Progenitor cell of endocrine pancreas (in vitro differentiated cells): ENCODE data around the gene TMEM229B. TPM values are rescaled to one million over a fixed set of nuclear protein-coding genes. Genes with fewer than 3 reads are reported as not detected.

Experiments
- DNase-seq: peaks from one replicate; pipeline ENCODE4 v3.0.0; 2021; ENCODE audit warnings: low spot score; ENCODE audit not compliant: unreplicated experiment
- H3K27ac Mint-ChIP-seq: 2 replicates; pipeline ENCODE4 v1.8.0; 2021; ENCODE audit warnings: mild to moderate bottlenecking, moderate library complexity, mixed read lengths
- H3K27me3 Mint-ChIP-seq: 2 replicates; pipeline ENCODE4 v1.8.0; 2021; ENCODE audit warnings: mixed read lengths
- H3K36me3 Mint-ChIP-seq: 2 replicates; pipeline ENCODE4 v1.8.0; 2022; ENCODE audit warnings: mixed read lengths; ENCODE audit not compliant: insufficient read depth
- H3K4me1 Mint-ChIP-seq: 2 replicates; pipeline ENCODE4 v1.8.0; 2021; ENCODE audit warnings: low read depth, mixed read lengths
- H3K4me3 Mint-ChIP-seq: 2 replicates; pipeline ENCODE4 v1.8.0; 2021; ENCODE audit warnings: low read depth, mild to moderate bottlenecking, moderate library complexity, mixed read lengths
- H3K9me3 Mint-ChIP-seq: 2 replicates; pipeline ENCODE4 v1.8.0; 2021; ENCODE audit warnings: low read depth, mixed read lengths
- CTCF ChIP-seq: fragments of 200-600 bp; sonication (generic); IDR thresholded peaks from one replicate; pipeline ENCODE4 v1.5.0; 2021; ENCODE audit warnings: antibody characterized with exemption, mild to moderate bottlenecking; ENCODE audit not compliant: unreplicated experiment
- microRNA-seq: library from miRNA; unstranded; fragments of <30 nt; microRNA quantifications from one replicate; pipeline ENCODE4 v1.1.0, GENCODE V29; 2020; ENCODE audit warnings: borderline number of aligned reads; ENCODE audit not compliant: unreplicated experiment
- total RNA-seq: library from RNA; stranded (reverse); gene quantifications from 2 replicates; pipeline ENCODE4 v1.2.1, GENCODE V29; 2021

Gene TMEM229B
- total RNA-seq, 1 donor from 2014 or later: 1.7 TPM

GRCh38 chr14:67423424-67423823 is 65.1 kb downstream of the TMEM229B start:
- H3K27me3 Mint-ChIP-seq: no peaks in the 10 kb centered on the region
- TF ChIP-seq CTCF: no peak
- H3K27ac Mint-ChIP-seq: no peak overlapping the region
- H3K36me3 Mint-ChIP-seq: no peaks in the 10 kb centered on the region
- H3K4me3 Mint-ChIP-seq: no peak overlapping the region
- H3K9me3 Mint-ChIP-seq: no peaks in the 10 kb centered on the region
- no peak for DNase-seq
- H3K4me1 Mint-ChIP-seq: peaks cover 7% of the 10 kb centered on the region

DNA sequence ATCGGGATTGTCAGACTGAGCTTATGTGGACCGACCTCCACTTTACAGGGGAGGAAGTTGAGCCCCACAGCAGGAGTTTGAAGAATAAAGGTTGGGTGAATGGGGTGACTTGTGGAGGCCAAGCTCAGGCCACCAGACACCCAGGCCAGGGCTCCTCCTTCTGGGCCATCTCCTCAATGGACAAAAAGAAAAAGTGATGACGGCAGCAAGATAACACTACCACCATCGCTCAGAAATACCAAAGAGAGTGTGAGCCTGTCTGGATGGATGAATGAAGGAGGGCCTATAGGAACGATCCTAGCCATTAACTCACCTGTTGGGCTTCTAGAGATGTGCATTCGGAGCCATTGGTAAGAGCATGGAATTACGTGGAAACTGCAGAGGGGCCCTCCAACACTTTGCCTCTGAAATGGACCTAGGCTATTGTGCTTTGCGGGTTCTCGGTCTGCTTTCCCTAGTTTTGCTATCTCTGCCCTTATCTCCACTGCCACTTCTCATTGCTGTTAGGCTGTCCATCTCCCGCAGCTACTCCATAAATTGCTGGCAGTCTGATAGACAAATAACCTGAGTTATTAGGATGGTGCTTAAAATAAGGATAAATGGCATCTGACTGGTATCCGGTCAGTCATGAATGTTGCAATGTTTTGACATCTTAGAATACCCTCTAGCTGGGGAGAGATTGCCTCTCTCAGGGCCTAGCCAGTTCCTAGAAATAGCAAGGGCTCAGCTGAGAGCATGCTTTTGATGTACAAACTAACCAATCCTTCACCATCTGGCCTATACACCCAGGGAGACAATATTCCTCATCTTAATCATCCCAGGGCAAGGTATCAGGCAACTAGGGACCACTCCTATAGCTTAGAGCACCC is 66.9 kb downstream of the TMEM229B start:
- Mint-ChIP-seq H3K36me3 (no peaks in the 10 kb centered on the region), H3K9me3 (no peaks in the 10 kb centered on the region), H3K27ac (no peak overlapping the region), H3K4me3 (no peak overlapping the region), H3K4me1 (no peaks in the 10 kb centered on the region), H3K27me3 (no peaks in the 10 kb centered on the region)
- no peak for DNase-seq
- no peak for TF ChIP-seq CTCF

Small RNA genes within 50 kb of the gene (microRNA-seq; reads per million reads assigned to microRNA genes)
- not detected for gene MIR5694

Other genes starting within 250 kb of the TMEM229B start
- gene PALS1, start 247.3 kb downstream of the TMEM229B start, total RNA-seq: 30.1 and 33.1 TPM in 2 replicates
- 66.4 and 73.0 TPM in 2 replicates for gene ATP6V1D, start 128.9 kb downstream of the TMEM229B start, total RNA-seq
- gene EIF2S1, start 128.4 kb downstream of the TMEM229B start, total RNA-seq: 73.6 and 76.6 TPM in 2 replicates
- 0.67 and 0.89 TPM in 2 replicates for gene PLEK2, start 76.6 kb downstream of the TMEM229B start, total RNA-seq
- gene PLEKHH1, start 44.6 kb upstream of the TMEM229B start, total RNA-seq: 119 and 127 TPM in 2 replicates
- 18.9 and 22.0 TPM in 2 replicates for gene PIGH, start 111.5 kb upstream of the TMEM229B start, total RNA-seq
- gene ARG2, start 131.2 kb upstream of the TMEM229B start, total RNA-seq: 25.1 and 30.1 TPM in 2 replicates
- 88.5 and 99.0 TPM in 2 replicates for gene VTI1B, start 185.9 kb upstream of the TMEM229B start, total RNA-seq
- 99.9 and 103 TPM in 2 replicates for gene RDH11, start 207.0 kb upstream of the TMEM229B start, total RNA-seq
- 1.7 and 2.4 TPM in 2 replicates for gene RDH12, start 213.2 kb upstream of the TMEM229B start, total RNA-seq